Measurements from ENCODE around the gene ACSM6.

- TF ChIP-seq EZH2 (IDR thresholded peaks at IDR 0.05; ENCODE audit: borderline replicate concordance, low read depth, low read length, poor library complexity, severe bottlenecking) (no peak), CTCF (conservative IDR thresholded peaks at IDR 0.05; ENCODE audit: low read depth, low read length) (no peak)
Observed at GRCh38 chr10:95263864-95264226, 69.8 kb downstream of the ACSM6 start.

Data from A673 (cell line).